ENCODE measurements around the gene ERCC1. TPM values are rescaled to one million over a fixed set of nuclear protein-coding genes. Genes with fewer than 3 reads are reported as not detected.

Gene ERCC1
- total and polyA plus RNA-seq, 2 of the 13 experiments (the other 11 are each of a cell fraction or from before 2014, with no cell fraction given), result 40.0 to 66.4 TPM

- ChIA-PET POLR2A (no interaction called here), CTCF (ENCODE audit: low intra/inter-chr PET ratio, low total read pairs) (no interaction called here)
- FAIRE-seq (no peak), ATAC-seq (no peak), DNase-seq (ENCODE audit: low spot score) (no peak)
- peaks cover 18% of the 10 kb centered on the region for H3K4me1 ChIP-seq (ENCODE audit: insufficient read depth, low read length)
- peaks cover 2 to 17% of the 10 kb centered on the region in 2 experiments; a peak in 2 of 5 replicates for H3K36me3 ChIP-seq (replicated peaks in 1 of 2; ENCODE audit: control insufficient read depth in 1 of 2, insufficient read depth in 2 of 2, low read length in 2 of 2)
- peaks cover 9% of the 10 kb centered on the region for H3K79me2 ChIP-seq (ENCODE audit: insufficient read depth, low read length)
- intact Hi-C loops (cut with micrococcal nuclease; ENCODE audit: unreplicated experiment), result no loop called here
- BruUV-seq (replicated peaks), result no TSS peak
- no peaks in the 10 kb centered on the region for H4K20me1 ChIP-seq (ENCODE audit: insufficient read depth, low read length)
- H3K27ac ChIP-seq (ENCODE audit: extremely low read length, insufficient read depth, low read length), result no peak overlapping the region
- no peak overlapping the region for H2AFZ ChIP-seq (ENCODE audit: low read length)
- WGBS (ENCODE audit: low lambda C conversion rate), result no CpG with 5 or more reads among the region's 3 CpGs
- no peaks in the 10 kb centered on the region for H3K9me3 ChIP-seq (ENCODE audit: low read length)
- no peak overlapping the region for H3K4me2 ChIP-seq (ENCODE audit: low read depth, low read length)
- H3K27me3 ChIP-seq (ENCODE audit: control insufficient read depth in 1 of 2, insufficient read depth in 2 of 2, low read length in 2 of 2), result no peaks in the 10 kb centered on the region; a peak in 1 of 5 replicates
- H3K4me3 ChIP-seq (replicated peaks in 1 of 3; ENCODE audit: insufficient read depth in 1 of 3, low read depth in 2 of 3, low read length in 3 of 3), result no peak overlapping the region
- no peak for TF ChIP-seq SP140L (CRISPR knock-in tag; IDR thresholded peaks at IDR 0.05; ENCODE audit: borderline replicate concordance)
- no peak for TF ChIP-seq ZNF432 (CRISPR knock-in tag; IDR thresholded peaks at IDR 0.05; ENCODE audit: borderline replicate concordance)
- no peak for TF ChIP-seq GTF2F1 (IDR thresholded peaks at IDR 0.05; ENCODE audit: low read length)
- no peak for TF ChIP-seq KLF9 (CRISPR knock-in tag; IDR thresholded peaks at IDR 0.05; ENCODE audit: low read depth)
- TF ChIP-seq ZNF20 (CRISPR knock-in tag; IDR thresholded peaks at IDR 0.05), result no peak
- TF ChIP-seq PRDM15 (CRISPR knock-in tag; IDR thresholded peaks at IDR 0.05), result no peak
- no peak for TF ChIP-seq ZNF607 (CRISPR knock-in tag; IDR thresholded peaks at IDR 0.05; ENCODE audit: borderline replicate concordance)
- no peak for TF ChIP-seq ZNF619 (CRISPR knock-in tag; IDR thresholded peaks at IDR 0.05)
- H3K9ac ChIP-seq (ENCODE audit: insufficient read depth, low read depth, low read length), result no peak overlapping the region
- in situ Hi-C loops (cut with HindIII; ENCODE audit: extremely low pct_ligation_motif_present, low pct_unique_long_range_greater_than_20kb), result loop anchor here (10.0 kb wide), 1 partner anchor 55 kb away; no protein-coding TSS in a partner anchor
Measured at GRCh38 chr19:45419895-45420294, 3.8 kb downstream of the ERCC1 start.
